ENCODE measurements around the gene MRPL42.
"Not testable (repeated sequence)": the region's sequence is repeated elsewhere in the genome, so short reads cannot be mapped to it uniquely, and the experiment has no call there.

Gene MRPL42

DNA sequence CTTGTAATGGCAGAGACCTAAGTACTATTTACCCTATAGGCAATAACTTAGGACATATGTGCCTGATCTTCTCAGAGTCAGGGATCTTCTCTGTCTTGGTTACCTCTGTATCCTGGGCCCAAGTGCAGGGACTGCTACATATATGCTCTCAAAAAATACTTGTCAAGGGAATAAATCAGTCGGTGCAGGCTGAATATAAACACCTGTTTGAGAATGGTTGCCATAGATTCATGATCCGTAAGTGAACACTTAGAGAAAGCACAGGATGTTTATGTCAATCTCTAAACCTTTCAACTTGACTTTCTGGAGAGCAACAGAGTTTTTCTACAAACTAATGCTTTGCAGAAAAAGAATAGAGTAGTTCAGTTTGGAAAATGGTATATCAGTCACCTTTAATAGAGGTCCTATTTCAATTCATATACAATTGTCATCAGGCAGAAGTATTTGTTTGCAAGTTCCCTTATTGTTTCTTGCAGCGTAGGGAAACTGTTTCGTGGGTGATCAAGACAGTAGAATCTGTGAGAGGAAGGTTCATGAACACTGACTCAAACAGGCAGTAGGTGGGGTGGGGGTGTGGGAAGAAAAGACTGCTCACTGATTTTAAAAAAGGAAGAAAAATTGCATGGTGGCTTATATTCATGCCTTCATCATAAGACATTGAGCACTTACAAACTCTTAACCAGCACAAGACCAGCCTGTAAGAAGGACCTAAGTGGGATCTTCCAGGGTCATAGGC, 19.6 kb upstream of the MRPL42 start:
- DNase-seq: no peak

DNA sequence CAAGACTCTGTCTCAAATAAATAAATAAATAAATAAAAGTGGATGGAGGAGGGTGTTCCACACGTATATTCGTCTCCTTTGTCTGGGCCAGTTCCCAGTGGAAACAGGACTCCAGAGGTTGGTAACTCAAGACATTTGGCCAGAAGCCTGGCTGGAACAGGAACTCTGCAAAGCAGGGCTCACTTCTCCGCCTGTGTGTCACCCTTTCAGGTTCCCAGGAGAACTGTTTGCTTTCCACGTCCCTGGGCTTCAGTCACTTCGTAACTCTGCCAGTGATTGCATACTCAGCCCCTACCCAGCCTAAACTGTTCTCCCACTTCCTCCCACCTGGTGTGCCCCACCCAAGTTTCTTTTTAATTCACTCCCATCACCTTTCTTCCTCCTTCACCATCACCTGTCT, 18.5 kb upstream of the MRPL42 start:
- no peak for DNase-seq

DNA sequence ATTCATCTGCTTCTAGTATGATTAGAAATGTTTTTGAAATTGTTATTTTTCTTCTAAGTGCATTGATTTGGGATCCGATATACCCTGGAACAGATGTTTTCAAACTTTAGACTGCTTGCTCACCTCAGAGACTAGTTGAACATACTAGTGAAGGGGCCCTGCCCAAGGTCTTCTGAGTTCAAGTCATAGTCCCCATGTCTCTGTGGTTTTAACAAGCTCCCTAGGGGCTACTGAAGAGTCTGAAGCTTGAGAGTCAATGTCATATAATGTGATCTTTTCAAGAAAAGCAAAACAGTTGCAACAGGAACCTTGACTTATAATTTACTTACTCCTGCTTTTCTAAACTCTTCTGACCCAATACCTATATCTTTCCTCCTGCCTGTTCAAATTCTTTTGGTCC, 18.0 kb upstream of the MRPL42 start:
- DNase-seq: no peak

DNA sequence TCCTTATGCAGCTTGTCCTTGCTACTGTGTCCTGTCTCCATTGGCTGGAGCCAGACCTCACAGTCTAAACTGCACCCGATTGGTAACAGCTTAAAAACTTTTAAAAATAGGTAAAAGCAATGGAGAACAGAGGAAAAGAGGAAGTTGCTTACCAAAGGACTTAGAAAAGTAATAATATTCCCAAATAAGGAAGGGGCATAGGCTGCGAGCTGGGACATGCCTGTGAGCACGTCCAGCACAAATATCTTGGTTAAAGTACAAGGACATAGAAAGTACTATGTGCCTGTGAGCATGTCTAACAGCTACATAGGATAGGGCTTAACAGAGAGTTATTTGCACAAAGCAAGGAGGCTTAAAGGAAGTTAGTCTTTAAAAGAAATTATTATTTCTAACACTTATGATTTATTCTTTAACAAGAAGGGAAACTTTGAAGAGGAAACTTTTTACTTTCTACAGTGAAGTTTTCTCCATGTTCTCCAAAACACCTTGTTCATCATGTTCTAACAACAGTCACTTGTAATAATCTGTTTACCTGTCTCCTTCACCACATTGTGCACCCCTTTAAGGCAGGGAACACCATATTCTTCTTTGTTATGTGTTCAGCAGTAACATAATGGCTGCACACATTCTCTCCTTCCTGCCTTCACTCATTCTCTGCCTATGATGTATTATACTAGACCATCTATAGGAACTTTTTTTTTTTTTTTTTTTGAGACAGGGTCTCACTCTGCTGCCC, 15.7 kb upstream of the MRPL42 start:
- DNase-seq: no peak

DNA sequence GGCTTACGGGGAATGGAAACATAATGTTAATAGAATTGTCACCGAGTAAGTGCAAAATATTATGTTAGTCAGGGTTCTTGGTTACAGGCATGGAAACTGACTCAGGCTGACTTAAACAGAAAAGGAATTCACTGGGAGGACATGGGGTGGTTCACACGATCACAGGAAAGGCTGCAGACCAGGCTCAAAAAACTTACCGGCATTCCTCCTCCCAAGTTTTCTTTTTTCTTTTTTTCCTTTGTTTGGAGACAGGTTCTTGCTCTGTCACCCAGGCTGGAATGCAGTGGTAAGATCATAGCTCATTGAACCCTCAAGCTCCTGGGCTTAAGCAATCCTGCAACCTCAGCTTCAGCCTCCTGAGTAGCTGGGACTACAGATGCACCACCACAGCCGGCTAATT, 13.7 kb upstream of the MRPL42 start:
- no peak for DNase-seq

DNA sequence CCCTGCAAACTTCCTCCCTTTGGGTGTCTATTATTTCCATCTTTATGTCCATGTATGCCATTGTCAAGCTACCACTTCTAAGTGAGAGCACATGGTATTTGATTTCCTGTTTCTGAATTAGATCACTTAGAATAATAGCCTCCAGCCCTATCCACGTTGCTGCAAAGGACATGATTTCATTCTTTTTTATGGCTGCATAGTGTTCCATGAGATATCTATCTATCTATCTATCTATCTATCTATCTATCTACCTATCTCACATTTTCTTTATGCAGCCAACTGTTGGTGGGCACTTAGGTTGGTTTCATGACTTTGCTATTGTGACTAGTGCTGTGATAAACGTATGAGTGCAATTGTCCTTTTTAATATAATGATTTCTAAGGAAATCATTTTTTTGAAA, 11.2 kb upstream of the MRPL42 start:
- no peak for DNase-seq

DNA sequence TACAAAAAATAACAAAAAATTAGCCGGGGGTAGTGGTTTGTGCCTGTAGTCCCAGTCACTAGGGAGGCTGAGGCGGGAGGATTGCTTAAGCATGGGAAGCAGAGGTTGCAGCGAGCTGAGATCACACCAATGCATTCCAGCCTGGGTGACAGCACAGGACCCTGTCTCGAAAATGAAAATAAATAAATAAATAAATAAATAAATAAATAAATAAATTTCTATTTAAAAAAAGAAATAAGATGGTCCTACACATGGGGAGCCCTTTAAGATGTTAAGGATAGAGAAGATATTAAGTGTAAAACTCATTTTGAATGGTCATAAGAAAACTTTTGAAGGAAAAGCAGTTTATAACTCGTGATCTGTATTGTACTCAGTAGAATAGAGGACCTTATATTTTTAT, 8.2 kb upstream of the MRPL42 start:
- DNase-seq: no peak

DNA sequence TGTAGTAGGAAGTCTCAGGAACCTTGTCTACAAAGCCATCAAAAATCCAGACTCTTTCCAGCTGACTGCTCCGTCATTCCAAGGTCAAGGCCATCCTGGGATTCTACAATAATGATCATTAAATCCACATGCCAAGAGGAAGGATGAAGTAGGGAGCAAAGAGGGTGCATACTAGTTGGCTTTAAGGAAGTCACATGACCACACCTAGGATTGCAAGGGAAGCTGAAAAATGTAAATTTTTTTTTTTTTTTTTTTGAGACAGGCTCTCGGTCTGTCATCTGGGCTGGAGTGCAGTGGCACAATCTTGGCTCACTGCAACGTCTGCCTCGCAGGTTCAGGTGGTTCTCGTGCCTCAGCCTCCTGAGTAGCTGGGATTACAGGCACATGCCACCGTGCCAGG, 7.3 kb upstream of the MRPL42 start:
- no peak for DNase-seq

DNA sequence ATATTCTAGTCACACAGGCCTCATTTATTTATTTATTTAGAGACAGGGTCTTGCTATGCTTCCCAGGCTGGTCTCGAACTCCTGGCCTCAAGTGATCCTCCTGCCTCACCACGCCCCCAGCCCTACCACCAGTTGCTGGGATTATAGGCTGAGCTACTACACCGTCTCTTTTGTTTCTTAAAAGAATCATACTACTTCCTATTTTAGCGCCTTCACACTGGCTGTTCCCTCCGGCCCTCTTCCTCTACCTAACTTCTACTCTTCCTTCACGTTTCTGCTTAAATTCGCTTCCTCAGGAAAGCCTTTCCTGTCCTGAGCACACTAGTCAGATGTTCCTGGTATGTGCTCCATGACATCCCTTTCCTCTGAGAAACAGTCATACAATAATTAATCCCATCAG, 6.4 kb upstream of the MRPL42 start:
- no peak for DNase-seq

DNA sequence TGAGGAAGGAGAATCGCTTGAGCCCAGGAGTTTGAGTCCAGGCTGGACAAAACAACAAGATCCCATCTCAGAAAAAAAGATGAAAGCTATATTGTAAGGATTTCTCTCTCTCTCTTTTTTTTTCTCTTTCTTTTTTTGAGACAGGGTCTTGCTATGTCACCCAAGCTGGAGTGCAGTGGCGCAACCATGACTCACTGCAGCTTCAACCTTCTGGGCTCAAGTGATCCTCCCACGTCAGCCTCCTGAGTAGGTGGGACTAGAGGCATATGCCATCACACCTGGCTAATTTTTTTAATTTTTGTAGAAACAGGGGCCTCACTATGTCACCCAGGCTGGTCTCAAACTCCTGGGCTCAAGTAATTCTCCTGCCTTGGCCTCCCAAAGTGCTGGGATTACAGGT, 5.8 kb upstream of the MRPL42 start:
- no peak for DNase-seq

DNA sequence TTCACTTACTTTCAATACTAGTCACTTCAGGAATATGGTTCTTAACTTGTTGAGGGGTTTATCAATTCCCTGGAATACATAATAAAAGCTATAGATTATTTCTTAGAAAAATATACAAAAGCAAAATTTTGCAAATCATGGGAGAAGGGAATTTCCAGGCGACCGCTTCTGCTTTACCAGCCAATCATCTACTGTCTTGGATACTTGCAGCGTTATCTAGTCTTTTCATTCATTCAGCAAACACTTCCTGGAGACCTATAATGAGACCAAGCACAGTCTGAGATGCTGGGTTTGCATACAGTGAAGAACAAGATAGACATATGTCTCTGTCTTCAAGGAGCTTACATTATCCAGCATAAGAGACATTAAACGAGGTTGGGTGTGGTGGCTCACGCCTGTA, 1.5 kb upstream of the MRPL42 start:
- no peak for DNase-seq

DNA sequence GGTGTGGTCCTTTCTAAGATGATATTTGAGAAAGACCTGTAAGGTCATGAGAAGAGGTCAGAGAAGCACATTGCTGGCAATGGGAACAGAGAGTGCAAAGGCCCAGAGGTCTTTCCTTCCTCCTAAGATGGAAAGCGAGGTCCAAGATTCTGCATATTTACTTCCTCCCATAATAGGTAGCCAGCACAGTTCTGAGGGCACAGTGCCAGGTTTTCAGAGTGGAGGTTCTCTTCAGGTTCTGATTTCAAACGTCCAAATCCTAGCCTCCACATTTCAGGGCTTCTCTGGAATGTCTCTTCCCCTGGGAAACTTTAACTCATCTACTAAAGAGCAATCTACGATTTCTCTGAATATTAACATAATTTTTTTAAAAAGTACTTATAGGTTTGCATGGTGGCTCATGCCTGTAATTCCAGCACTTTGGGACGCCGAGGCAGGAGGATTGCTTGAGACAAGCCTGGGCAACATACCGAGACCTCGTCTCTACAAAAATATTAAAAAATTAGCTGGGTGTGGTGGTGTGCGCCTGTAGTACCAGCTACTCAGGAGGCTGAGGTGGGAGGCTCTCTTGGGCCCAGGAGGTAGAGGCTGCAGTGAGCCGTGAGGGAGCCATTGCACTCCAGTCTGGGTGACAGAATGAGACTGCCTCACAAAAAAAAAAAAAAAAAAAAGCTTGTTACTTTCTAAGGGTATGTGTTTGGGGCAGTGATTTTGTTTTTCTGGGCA, 526 bp upstream of the MRPL42 start:
- DNase-seq: no peak

DNA sequence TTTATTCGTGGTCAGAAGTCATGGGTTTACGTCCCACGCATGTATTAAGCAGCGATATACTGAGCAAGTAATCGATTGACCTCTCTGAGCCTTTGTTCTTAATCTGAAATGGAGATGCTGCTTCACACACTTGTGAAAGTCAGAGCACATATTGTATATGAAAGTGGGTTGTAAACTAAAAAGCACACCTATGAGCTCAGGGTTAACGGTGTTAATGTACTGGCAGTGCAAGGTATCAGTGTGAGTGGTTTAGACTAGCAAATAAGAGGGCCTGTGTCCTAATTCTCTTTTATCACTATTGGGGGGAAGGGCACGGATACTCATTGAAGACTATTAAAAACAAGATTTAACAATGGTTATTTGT, 676 bp downstream of the MRPL42 start:
- DNase-seq: no peak

DNA sequence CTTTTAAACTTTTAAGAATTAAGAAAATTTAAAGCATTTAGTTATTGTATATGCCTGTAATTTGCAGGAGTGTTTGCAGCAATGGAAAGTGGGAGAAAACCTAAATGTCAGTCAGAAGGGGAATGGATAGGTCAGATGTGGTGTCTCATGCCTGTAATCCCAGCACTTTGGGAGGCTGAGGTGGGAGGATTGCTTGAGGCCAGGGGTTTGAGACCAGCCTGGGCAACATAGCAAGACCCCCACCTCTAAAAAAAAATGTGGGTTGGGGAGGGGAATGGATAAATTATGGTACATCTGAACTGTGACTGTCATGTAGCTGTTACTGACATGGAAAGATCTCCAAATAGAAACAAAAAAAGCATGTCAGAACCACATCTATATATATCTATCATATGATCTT, 2.1 kb downstream of the MRPL42 start:
- no peak for DNase-seq

DNA sequence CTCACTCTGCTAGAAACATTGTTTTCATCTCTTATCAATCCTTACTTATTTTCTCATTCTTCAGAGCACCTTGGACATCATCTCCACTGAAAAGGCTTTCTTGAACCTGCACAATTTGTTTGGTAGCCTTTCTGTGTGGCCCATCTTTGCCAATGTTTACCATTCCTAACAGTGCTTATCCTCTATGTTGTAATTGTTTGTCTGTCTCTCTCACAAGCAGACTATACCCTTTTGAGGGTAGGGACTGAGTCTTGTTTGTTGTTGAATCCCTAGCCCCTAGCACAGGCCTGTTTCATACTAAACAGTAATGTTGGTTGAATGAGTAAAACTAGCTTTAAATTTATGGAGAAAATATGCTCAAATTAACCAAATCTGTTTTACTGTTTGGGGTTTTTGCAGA, 9.2 kb downstream of the MRPL42 start:
- no peak for DNase-seq

DNA sequence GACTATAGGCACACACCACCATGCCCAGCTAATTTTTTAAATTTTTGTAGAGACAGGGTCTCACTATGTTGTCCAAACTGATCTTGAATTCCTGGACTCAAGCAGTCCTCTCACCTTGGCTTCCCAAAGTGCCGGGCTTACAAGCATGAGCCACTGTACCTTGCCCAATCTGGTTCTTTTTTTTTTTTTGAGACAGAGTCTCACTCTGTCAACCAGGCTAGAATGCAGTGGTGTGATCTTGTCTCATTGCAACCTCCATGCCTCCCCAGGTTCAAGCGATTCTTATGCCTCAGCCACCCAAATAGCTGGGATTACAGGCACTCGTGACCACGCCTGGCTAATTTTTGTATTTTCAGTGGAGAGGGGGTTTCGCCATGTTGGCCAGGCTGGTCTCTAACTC, 15.4 kb downstream of the MRPL42 start:
- no peak for DNase-seq

DNA sequence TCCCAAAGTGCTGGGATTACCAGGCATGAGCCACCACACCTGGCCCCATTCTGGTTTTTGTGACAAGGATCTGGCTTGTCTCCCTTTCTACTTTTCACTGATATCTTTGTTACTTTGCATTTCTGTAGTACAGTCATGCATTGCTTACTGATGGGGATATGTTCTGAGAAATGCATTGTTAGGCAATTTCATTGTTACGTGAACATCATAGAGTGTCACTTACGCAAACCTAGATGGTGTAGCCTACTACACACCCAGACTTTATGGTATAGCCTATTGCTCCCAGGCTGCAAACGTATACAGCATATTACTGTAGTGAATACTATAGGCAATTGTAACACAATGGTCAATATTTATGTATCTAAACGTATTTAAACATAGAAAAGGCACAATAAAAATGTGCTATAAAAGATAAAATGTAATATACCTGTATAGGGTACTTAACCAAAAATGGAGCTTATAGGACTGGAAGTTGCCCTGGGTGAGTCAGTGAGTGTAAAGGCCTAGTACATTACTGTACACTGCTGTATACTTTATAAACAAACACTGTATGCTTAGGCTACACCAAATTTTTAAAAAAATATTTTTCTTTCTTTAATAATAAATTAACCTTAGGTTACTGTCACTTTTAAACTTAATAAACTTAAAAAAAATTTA, 16.0 kb downstream of the MRPL42 start:
- DNase-seq: no peak

DNA sequence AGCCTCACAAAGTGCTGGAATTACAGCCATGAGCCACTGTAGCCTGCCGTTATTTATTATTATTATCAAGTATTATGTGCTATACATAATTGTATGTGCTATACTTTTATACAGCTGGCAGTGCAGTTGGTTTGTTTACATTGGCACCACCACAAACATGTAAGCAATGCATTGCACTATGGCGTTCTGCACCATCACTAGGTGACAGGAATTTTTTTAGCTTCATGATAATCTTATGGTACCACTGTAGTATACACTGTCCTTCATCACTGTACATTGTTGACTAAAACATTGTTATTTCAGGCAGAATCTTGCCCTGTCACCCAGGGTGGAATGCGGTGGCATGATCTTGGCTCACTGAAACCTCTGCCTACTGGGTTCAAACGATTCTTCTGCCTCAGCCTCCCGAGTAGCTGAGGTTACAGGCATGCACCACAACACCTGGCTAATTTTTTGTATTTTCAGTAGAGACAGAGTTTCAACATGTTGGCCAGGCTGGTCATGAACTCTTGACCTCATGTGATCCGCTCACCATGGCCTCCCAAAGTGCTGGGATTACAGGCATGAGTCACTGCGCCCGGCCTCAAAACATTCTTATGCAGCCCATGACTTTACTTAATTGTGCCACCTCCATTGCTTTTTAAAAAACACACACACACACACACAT, 17.1 kb downstream of the MRPL42 start:
- DNase-seq: no peak

DNA sequence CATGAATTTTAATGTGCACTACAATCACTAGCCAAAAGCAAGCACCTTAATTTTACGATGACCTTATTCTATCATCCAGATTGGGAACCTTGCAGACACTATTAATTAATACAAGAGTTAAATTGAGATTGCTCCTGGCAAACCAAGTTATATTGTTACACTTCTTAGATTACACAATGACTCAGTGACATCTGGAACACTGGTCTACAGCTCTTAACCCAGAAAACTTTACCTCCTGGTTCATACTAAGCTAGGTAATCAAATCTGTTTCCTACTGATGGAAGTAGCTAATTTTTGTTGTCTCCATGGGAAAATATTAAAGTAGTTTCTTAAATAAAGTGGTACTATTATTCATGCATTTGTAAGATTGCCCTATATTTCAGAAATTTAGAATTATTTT, 25.5 kb downstream of the MRPL42 start:
- DNase-seq: not testable (repeated sequence)

DNA sequence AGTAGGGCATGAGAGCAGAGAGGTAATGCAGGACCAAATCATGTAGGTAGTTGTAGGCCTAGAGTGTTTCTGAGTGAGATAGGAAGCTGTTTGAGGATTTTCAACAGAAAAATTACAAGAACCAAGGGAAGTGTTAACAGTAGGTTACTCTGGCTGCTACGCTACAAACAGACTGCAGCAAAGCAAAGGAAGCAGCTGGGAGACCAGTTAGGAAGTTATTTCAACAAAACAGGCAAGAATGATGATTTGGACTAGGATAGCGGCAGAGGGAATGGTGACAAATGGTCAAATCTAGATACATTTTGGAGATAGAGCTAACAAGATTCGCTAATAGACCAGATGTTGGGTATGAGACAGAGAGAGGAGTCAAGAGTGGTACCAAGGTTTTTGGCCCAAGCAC, 26.8 kb downstream of the MRPL42 start:
- DNase-seq: no peak

DNA sequence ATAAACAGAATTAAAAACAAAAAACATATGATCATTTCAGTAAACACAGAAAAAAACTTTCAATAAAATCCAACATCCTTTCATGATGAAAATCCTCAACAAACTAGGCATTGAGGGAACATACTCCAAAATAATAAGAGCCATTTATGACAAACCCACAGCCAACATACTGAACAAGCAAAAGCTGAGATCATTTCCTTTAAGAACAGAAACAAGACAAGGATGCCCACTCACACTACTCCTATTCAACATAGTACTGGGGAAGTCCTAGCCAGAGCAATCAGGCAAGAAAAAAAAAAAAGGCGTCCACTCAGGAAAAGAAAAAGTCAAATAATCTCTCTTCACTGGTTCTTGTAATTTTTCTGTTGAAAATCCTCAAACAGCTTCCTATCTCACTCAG, 30.1 kb downstream of the MRPL42 start:
- DNase-seq: no peak

DNA sequence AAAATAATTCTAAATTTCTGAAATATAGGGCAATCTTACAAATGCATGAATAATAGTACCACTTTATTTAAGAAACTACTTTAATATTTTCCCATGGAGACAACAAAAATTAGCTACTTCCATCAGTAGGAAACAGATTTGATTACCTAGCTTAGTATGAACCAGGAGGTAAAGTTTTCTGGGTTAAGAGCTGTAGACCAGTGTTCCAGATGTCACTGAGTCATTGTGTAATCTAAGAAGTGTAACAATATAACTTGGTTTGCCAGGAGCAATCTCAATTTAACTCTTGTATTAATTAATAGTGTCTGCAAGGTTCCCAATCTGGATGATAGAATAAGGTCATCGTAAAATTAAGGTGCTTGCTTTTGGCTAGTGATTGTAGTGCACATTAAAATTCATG, 31.5 kb downstream of the MRPL42 start:
- not testable (repeated sequence) for DNase-seq

DNA sequence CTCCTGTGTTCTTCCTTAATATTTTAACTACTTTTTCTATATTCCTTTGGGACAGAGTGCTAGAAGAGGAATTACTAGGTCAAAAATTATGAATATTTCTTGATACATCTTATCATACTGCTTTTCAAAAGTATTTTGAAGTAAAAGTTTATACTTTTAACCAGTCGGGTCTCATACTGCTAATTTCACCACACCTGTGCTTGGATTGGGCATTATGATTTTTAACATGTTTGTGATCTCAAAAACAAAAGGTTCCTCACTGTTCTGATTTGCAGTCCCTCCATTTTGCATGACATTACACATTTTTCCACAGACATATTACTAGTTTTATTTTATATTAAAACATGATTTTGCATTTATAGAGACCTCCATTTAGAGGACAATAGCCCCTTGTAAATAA, 32.9 kb downstream of the MRPL42 start:
- DNase-seq: no peak
